Hematopoietic multipotent progenitor cell treated with erythropoietin and hydrocortisone succinate and interleukin-3 and kit ligand, for 17 days (in vitro differentiated cells): Measurements from ENCODE around the gene LDLRAP1.

Experiments used
- DNase-seq: peaks from one replicate; pipeline ENCODE4 v3.0.0-alpha.2; 2015; ENCODE audit warnings: low spot score

LDLRAP1 gene

DNA sequence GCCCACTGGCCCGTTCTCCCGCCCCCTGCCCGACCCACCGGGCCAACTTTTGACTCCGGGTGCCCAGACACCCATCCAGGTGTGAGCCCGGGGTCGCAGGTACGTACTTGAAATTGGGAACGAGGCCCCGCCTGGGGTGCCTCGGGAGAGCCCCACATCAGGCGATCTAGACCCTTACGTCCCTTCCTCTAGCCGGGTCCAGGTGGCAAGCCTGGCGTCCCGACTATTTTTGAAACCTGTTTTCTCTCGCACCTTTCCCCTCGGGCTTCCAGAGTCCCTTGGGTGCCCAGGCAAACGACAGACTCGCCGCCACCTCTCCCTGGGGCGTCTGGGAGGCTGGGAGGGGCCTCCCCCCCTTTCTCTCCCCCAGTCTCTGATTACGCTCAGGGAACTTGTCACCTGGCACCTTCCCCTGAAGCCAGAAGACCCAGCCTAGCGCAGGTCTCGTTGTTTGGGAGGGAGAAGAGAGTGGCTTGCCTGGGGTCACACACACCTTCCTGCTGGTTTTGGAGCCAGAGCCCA lies 898 bp downstream of the LDLRAP1 start:
- DNase-seq, result no peak

GRCh38 chr1:25544819-25545218 lies 1.4 kb downstream of the LDLRAP1 start:
- DNase-seq, result no peak

DNA sequence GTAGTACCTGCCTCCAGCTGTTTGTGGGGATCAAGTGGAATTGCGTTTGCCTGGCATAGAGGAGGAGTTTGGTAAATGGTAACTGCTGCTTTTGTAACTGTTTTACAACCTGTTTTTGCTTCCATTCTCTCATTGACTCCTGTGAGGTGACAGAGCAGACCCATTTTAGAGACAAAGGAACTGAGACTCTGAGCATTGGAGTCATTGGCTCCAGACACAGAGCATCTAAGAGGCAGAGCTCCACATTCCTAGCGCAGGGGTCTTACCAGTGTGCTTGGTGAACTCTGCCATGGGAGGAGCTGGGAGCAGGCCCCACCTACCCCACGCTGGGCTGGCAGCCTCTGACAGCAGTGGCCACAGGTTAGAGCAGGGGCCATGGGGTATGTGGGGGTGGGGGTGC lies 2.4 kb downstream of the LDLRAP1 start:
- DNase-seq, result no peak

GRCh38 chr1:25546193-25546592 lies 2.8 kb downstream of the LDLRAP1 start:
- DNase-seq, result no peak

DNA sequence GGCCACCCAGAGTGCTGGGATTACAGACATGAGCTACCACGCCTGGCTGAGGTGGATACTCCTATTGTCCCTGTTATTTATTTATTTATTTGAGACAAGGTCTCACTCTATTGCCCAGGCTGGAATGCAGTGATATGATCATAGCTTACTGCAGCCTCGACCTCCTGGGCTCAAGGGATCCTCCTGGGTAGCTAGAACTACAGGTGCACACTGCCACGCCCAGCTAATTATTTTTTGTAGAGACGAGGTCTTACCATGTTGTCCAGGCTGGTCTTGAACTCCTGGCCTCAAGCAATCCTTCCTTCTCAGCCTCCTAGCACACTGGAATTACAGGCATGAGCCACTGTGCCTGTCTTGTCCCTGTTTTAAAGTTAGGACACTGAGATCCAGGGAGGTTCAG lies 5.2 kb downstream of the LDLRAP1 start:
- DNase-seq, result no peak

- DNase-seq, result peak; percentile 12
Measured at GRCh38 chr1:25549273-25550154, 6.1 kb downstream of the LDLRAP1 start.

GRCh38 chr1:25550155-25550506 lies 6.7 kb downstream of the LDLRAP1 start:
- DNase-seq, result no peak

GRCh38 chr1:25550683-25551310 lies 7.4 kb downstream of the LDLRAP1 start:
- DNase-seq, result no peak

DNA sequence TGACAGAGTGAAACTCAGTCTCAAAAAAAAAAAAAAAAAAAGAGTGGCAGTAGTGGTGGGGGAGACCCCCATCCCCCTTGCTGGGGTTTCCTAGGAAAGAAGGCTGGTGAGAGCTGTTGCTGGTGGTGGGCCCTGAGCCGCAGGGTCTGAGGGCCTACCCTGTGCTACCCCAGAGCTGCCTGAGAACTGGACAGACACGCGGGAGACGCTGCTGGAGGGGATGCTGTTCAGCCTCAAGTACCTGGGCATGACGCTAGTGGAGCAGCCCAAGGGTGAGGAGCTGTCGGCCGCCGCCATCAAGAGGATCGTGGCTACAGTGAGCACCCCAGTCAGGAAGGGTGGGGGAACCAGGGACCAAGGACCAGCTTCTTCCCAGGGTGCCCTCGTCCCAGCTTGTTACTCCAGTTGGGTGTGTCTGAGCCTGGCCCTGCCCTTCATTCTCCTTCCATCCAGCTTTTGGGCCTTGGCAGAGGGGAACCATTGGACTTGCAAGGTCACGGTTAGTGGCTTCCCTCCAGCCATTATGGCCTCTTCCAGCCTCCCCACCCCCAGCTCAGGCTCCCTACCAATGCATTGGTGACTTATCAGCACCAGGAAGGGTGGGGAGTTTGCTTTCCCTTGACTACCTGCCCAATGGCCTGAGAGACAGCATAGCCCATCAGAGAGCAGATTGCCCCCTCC lies 10.5 kb downstream of the LDLRAP1 start:
- no peak for DNase-seq

- DNase-seq, result no peak
Measured at GRCh38 chr1:25554430-25554780, 11.0 kb downstream of the LDLRAP1 start.

DNA sequence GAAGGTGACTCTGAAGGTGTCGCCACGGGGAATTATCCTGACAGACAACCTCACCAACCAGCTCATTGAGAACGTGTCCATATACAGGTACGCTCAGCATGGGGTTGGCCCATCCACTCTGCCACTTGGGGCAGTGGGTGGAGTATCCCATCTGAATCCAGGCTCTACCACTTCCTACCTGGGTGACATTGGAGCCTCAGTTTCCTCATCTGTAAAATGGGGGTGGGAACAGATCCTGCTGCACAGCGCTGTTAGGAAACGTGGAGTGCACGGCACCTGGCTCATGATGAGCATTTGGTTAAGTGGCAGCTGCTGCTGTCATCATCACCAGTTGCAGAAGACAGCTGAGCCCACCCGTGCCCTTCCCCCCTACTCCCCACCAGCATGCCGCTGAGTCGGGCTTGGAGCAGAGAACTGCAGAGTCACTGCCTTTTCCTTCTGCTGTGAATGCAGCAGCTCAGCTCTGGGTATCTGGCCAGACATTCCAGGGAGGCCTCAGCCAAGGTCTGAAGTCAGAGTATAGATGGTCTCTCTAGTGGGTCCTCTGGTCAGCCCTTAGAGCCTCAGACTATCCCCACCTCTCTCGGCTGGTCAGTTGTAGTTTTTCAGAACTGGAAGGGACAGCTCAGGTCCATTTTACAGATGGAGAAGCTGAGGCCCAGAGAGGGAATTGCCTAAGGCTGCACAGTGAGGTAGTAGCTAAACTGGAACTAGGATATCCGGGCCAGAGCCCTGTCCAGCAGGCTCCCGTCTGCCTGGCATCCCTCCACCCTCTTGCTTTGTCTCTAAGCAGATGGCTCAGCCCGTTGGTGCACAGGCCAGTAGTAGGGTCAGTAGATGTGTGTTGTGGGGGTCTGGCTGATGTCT lies 11.7 kb downstream of the LDLRAP1 start:
- no peak for DNase-seq

GRCh38 chr1:25555753-25556092 lies 12.3 kb downstream of the LDLRAP1 start:
- no peak for DNase-seq

GRCh38 chr1:25556132-25556670 lies 12.8 kb downstream of the LDLRAP1 start:
- DNase-seq, result no peak

DNA sequence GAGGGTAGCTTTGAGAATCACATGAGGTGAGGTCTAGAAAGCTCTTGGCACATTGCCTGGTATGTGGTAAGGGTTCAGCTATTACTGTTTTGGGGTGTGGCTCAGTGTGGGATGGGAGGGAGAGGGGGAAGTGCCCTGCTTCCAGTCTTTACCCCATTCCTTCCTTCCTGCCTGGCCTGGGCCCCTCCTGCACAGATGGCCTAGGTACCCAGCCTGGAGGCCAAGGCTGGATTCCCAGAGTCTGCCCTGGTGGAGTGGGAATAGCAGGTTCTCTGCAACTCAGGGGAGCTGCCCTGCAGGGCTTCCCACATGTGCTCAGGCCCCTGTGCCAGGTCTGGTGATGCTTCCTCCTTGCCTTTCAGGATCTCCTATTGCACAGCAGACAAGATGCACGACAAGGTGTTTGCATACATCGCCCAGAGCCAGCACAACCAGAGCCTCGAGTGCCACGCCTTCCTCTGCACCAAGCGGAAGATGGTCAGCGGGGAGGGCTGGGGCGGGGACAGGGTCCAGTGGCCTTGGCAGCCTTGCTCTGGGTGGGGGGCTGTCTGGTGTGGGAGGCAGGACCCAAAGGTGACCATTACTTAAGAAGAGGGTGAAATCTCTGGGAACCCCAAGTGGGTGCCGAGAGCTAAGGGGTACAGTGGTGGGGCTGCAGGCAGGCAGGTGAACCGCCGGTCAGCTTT lies 13.5 kb downstream of the LDLRAP1 start:
- DNase-seq, result no peak

- no peak for DNase-seq
Measured at GRCh38 chr1:25557543-25557942, 14.1 kb downstream of the LDLRAP1 start.

DNA sequence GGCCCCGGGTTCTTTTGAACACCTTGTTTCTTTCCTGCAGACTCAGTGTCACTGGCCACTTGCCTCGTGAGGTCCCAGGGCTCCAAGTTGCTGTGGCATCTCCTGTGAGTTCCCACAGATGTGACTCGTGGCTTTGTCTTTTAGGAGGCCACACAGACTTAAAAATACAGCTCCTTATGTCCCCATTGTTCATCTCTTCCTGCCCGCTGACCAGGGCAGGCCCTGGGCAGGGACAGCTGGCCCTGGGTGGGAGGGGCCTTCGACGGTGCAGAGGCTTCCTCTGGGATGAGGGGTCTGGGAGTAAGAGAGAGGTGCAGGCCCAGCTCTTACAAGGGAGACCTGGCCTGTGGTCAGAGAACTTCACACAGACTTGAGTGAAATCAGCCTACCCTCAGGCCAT lies 15.6 kb downstream of the LDLRAP1 start:
- DNase-seq, result no peak

DNA sequence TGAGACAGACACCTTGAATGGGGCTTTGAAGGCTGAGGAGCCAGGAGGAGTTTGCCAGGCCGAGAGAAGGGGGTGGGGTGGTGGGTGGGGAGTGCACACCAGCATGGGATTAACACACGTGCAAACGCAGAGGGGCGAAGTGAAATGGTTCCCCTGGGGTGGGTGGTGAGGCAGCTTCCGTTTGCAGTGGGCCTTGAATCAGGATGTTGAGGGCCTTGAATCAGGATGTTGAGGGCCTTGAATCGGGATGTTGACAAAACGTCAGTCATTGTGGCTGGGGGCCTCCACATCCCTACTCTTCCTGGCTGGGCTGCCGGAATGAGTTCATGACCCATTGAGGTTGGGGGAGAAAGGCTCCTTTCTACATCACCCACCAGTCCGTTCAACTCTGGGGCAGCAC lies 16.6 kb downstream of the LDLRAP1 start:
- DNase-seq, result no peak

- no peak for DNase-seq
Measured at GRCh38 chr1:25560788-25561187, 17.4 kb downstream of the LDLRAP1 start.

DNA sequence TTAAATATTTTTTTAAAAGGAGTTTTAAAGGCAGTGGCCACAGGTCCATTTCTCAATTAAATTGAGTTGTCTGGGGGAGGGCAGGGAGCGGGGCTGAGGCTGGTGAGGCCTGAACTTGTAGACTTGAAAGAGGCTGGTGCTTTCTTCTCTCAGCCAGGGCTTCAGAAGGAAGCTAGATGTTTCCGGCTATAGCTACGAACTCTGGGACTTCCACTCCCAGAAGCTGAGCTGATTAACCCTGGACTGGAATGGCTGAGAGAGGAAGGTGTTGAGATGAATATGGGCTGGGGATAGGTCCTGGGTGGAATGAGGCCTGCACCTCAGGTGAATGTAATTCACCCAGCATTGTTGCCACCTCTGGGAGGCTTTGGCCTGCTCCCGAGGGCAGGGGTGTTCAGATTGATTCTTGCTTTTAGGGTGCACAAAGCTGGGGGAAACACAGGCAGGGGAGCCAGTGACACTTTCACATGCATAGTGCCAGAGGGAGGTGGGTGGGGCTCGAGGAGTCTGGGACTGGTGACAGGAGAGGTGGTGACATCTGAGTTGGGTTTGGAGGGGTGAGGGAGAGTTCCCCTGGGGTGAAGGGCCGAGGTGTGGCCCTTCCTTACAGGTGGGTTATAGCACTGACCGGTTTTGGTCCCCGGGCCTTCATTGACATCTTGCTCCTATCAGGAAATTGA lies 18.2 kb downstream of the LDLRAP1 start:
- no peak for DNase-seq

GRCh38 chr1:25562101-25562927 lies 18.9 kb downstream of the LDLRAP1 start:
- no peak for DNase-seq
